ENCODE measurements around the gene EEIG1.
A peak's percentile ranks its signal among the peaks of the same experiment; 100 is the strongest.

Gene EEIG1

DNA sequence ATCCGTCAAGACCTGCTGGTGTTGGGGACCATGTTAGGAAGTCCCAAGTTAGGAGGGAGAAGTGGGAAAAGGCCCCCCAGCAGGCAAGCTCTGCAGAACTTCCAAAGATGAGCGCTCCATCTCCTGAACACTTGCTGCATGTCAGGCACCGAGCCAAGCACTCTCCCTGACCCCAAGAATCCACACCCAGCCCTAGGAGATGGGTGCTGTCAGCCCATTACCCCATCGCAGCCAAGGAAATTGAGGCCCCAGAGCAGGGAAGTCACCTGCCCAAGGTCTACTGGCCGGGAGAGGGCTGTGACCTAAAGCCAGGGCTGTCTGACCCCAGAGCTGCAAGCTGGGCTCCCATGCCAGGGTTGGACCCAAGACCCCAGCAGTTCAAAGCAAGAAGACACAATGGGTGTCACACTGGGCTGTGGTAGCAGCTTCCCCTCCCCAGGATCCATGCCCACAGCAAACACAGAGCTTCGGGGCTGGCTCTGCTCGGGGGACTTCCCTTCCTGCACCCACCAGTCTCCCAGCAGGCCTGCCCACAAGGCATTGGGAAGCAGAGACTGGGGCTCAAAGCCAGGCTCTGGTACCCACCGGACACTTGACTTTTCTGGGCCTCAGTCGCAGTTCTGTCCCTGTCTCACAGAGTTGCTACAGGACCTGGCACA, 13.5 kb downstream of the EEIG1 start:
- Histone ChIP-seq H3K27ac (ENCODE audit: low read length) (no peak overlapping the region), H3K4me2 (ENCODE audit: low read length) (0 out of 2 replicates have a peak overlapping the region, but pooled peaks have one; percentile 20), H4K20me1 (ENCODE audit: insufficient read depth, low read length) (peaks cover 3% of the 10 kb centered on the region; the same call in 1 of the 2 replicates), H3K4me1 (ENCODE audit: low read length) (peaks cover 91% of the 10 kb centered on the region), H2AFZ (ENCODE audit: low read depth, low read length) (no peak overlapping the region), H3K27me3 (ENCODE audit: low read depth, low read length) (no peaks in the 10 kb centered on the region), H3K79me2 (ENCODE audit: low read length) (peaks cover 58% of the 10 kb centered on the region), H3K36me3 (replicated peaks; ENCODE audit: low read depth, low read length) (peaks cover 4% of the 10 kb centered on the region), H3K9ac (ENCODE audit: low read length) (no peak overlapping the region), H3K4me3 (ENCODE audit: low read length) (no peak overlapping the region), H3K9me3 (ENCODE audit: insufficient read depth, low read length) (no peaks in the 10 kb centered on the region)
- TF ChIP-seq EZH2phosphoT487 (IDR thresholded peaks at IDR 0.05; ENCODE audit: low read depth) = no peak
- TF ChIP-seq, protein P1, sequence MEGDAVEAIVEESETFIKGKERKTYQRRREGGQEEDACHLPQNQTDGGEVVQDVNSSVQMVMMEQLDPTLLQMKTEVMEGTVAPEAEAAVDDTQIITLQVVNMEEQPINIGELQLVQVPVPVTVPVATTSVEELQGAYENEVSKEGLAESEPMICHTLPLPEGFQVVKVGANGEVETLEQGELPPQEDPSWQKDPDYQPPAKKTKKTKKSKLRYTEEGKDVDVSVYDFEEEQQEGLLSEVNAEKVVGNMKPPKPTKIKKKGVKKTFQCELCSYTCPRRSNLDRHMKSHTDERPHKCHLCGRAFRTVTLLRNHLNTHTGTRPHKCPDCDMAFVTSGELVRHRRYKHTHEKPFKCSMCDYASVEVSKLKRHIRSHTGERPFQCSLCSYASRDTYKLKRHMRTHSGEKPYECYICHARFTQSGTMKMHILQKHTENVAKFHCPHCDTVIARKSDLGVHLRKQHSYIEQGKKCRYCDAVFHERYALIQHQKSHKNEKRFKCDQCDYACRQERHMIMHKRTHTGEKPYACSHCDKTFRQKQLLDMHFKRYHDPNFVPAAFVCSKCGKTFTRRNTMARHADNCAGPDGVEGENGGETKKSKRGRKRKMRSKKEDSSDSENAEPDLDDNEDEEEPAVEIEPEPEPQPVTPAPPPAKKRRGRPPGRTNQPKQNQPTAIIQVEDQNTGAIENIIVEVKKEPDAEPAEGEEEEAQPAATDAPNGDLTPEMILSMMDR (IDR thresholded peaks at IDR 0.05; ENCODE audit: low read depth, low read length) = no peak

DNA sequence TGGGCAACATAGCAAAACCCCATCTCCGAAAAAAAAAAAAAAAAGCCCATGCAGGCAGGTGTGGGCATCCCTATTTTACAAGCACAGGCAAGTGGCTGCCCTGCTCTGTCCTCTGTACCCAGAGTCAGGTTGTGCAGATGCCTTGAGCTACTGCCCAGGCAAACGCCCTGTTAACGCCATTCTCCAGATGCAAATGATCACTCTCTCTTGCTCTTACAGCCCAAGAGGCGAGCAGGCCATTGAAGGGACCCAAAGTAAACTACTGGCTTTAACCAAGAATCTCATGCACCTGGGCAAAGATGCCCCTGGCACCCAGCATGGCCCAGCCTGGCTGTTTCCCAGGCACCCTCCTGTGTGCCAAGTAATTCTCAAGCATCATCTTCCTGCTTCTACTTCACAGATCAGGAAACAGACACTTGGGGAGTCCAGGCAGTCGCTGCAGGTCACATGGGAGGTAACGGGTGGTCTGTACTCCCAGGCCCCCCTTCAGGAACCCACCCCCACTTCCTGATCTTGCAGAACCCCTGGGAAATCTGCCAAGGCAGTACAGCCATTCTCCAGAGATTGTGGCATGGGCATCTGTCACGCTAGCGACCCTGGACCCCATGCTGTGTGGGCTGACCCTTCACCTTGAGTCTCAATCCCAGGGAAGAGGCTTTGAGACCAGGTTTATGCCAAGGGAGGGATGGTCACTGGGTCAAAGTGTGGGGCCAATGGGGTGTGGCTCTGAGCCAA, 14.2 kb downstream of the EEIG1 start:
- Histone ChIP-seq H3K79me2 (ENCODE audit: low read length) (peaks cover 51% of the 10 kb centered on the region), H3K36me3 (replicated peaks; ENCODE audit: low read depth, low read length) (peaks cover 4% of the 10 kb centered on the region), H3K27ac (ENCODE audit: low read length) (no peak overlapping the region), H3K9ac (ENCODE audit: low read length) (no peak overlapping the region), H3K4me1 (ENCODE audit: low read length) (peaks cover 84% of the 10 kb centered on the region), H2AFZ (ENCODE audit: low read depth, low read length) (no peak overlapping the region), H4K20me1 (ENCODE audit: insufficient read depth, low read length) (peaks cover 3% of the 10 kb centered on the region; the same call in 1 of the 2 replicates), H3K4me3 (ENCODE audit: low read length) (no peak overlapping the region), H3K4me2 (ENCODE audit: low read length) (no peak overlapping the region), H3K9me3 (ENCODE audit: insufficient read depth, low read length) (no peaks in the 10 kb centered on the region), H3K27me3 (ENCODE audit: low read depth, low read length) (no peaks in the 10 kb centered on the region)
- TF ChIP-seq, protein P1 (IDR thresholded peaks at IDR 0.05; ENCODE audit: low read depth, low read length) = no peak
- TF ChIP-seq EZH2phosphoT487 (IDR thresholded peaks at IDR 0.05; ENCODE audit: low read depth) = no peak

DNA sequence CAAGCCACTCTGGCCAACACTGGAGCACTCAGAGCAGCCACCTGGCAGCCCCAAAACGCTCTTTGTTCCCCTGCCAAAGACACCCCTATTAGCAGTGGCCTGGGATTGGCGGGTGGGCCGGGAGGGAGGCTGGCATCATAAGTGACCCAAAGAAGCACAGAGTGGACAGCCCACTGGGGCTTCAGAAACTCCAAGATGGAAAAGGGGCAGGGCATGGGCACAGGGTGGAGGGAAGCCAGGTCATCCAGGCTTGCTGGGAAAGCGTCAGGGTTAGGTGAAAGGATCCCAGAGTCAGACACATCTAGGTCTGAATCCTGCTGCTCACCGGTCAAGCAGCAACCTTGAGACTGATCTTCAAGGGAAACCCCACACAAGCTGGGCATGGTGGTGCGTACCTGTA, 14.8 kb downstream of the EEIG1 start:
- Histone ChIP-seq H3K36me3 (replicated peaks; ENCODE audit: low read depth, low read length) (peaks cover 4% of the 10 kb centered on the region), H3K27me3 (ENCODE audit: low read depth, low read length) (no peaks in the 10 kb centered on the region), H4K20me1 (ENCODE audit: insufficient read depth, low read length) (peaks cover 3% of the 10 kb centered on the region; the same call in 1 of the 2 replicates), H3K9me3 (ENCODE audit: insufficient read depth, low read length) (no peaks in the 10 kb centered on the region), H3K4me1 (ENCODE audit: low read length) (peaks cover 78% of the 10 kb centered on the region), H3K9ac (ENCODE audit: low read length) (0 out of 2 replicates have a peak overlapping the region, but pooled peaks have one; percentile 9), H3K79me2 (ENCODE audit: low read length) (peaks cover 50% of the 10 kb centered on the region), H3K27ac (ENCODE audit: low read length) (no peak overlapping the region), H2AFZ (ENCODE audit: low read depth, low read length) (no peak overlapping the region), H3K4me3 (ENCODE audit: low read length) (0 out of 2 replicates have a peak overlapping the region, but pooled peaks have one; percentile 8), H3K4me2 (ENCODE audit: low read length) (peak overlapping the region; percentile 52)
- TF ChIP-seq EZH2phosphoT487 (IDR thresholded peaks at IDR 0.05; ENCODE audit: low read depth) = no peak
- TF ChIP-seq, protein P1 (IDR thresholded peaks at IDR 0.05; ENCODE audit: low read depth, low read length) = no peak
